ENCODE results near the gene NCAPD3. TPM values are rescaled to one million over a fixed set of nuclear protein-coding genes. Genes with fewer than 3 reads are reported as not detected.
"Not testable (repeated sequence)": the region's sequence is repeated elsewhere in the genome, so short reads cannot be mapped to it uniquely, and the experiment has no call there.

NCAPD3 gene
- total RNA-seq, 1 experiment from 2014 or later = 85.0 TPM

GRCh38 chr11:134200688-134201087, 23.1 kb downstream of the NCAPD3 start:
- intact Hi-C loops (cut with micrococcal nuclease) = no loop called here
- ChIA-PET POLR2A (ENCODE audit: unreplicated experiment) (no interaction called here), CTCF (no interaction called here)
- Histone ChIP-seq H3K9ac (ENCODE audit: low read length) (no peak overlapping the region), H4K20me1 (ENCODE audit: low read length) (no peaks in the 10 kb centered on the region), H3K9me2 (replicated peaks; ENCODE audit: low read length) (no peaks in the 10 kb centered on the region), H3K36me3 (ENCODE audit: low read depth, low read length) (peaks cover 76% of the 10 kb centered on the region), H3K4me2 (ENCODE audit: low read length) (no peak overlapping the region), H3F3A (ENCODE audit: low read length, unreplicated experiment) (no peaks in the 10 kb centered on the region), H3K9me3 (ENCODE audit: low read length) (no peaks in the 10 kb centered on the region), H2AFZ (ENCODE audit: low read length) (no peak overlapping the region), H3K4me1 (ENCODE audit: insufficient read depth, low read length) (no peaks in the 10 kb centered on the region), H3K4me3 (ENCODE audit: low read length) (no peak overlapping the region), H3K27me3 (ENCODE audit: low read length) (no peaks in the 10 kb centered on the region), H3K27ac (ENCODE audit: low read length) (no peak overlapping the region), H3K79me2 (ENCODE audit: low read length) (no peaks in the 10 kb centered on the region)
- no TSS peak for BruUV-seq (replicated peaks)
- ATAC-seq (no peak), DNase-seq (no peak)
- TF ChIP-seq EZH2 (IDR thresholded peaks at IDR 0.05; ENCODE audit: low read length, unreplicated experiment) (no peak), EZH2phosphoT487 (IDR thresholded peaks at IDR 0.05; ENCODE audit: borderline replicate concordance, low read length) (no peak)
- TF ChIP-seq, protein P1, sequence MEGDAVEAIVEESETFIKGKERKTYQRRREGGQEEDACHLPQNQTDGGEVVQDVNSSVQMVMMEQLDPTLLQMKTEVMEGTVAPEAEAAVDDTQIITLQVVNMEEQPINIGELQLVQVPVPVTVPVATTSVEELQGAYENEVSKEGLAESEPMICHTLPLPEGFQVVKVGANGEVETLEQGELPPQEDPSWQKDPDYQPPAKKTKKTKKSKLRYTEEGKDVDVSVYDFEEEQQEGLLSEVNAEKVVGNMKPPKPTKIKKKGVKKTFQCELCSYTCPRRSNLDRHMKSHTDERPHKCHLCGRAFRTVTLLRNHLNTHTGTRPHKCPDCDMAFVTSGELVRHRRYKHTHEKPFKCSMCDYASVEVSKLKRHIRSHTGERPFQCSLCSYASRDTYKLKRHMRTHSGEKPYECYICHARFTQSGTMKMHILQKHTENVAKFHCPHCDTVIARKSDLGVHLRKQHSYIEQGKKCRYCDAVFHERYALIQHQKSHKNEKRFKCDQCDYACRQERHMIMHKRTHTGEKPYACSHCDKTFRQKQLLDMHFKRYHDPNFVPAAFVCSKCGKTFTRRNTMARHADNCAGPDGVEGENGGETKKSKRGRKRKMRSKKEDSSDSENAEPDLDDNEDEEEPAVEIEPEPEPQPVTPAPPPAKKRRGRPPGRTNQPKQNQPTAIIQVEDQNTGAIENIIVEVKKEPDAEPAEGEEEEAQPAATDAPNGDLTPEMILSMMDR (conservative IDR thresholded peaks at IDR 0.05; ENCODE audit: low read depth, low read length) = no peak

- ChIA-PET CTCF (no interaction called here), POLR2A (ENCODE audit: unreplicated experiment) (no interaction called here)
- Histone ChIP-seq H3K79me2 (ENCODE audit: low read length) (no peaks in the 10 kb centered on the region), H4K20me1 (ENCODE audit: low read length) (no peaks in the 10 kb centered on the region), H2AFZ (ENCODE audit: low read length) (no peak overlapping the region), H3K9me2 (replicated peaks; ENCODE audit: low read length) (no peaks in the 10 kb centered on the region), H3K9ac (ENCODE audit: low read length) (no peak overlapping the region), H3F3A (ENCODE audit: low read length, unreplicated experiment) (no peaks in the 10 kb centered on the region), H3K4me3 (ENCODE audit: low read length) (no peak overlapping the region), H3K36me3 (ENCODE audit: low read depth, low read length) (peaks cover 74% of the 10 kb centered on the region), H3K27me3 (ENCODE audit: low read length) (no peaks in the 10 kb centered on the region), H3K9me3 (ENCODE audit: low read length) (no peaks in the 10 kb centered on the region), H3K4me1 (ENCODE audit: insufficient read depth, low read length) (no peaks in the 10 kb centered on the region), H3K4me2 (ENCODE audit: low read length) (no peak overlapping the region), H3K27ac (ENCODE audit: low read length) (no peak overlapping the region)
- intact Hi-C loops (cut with micrococcal nuclease) = no loop called here
- ATAC-seq (no peak), DNase-seq (no peak)
- no TSS peak for BruUV-seq (replicated peaks)
- TF ChIP-seq, protein P1 (conservative IDR thresholded peaks at IDR 0.05; ENCODE audit: low read depth, low read length) = no peak
- no peak for TF ChIP-seq EZH2phosphoT487 (IDR thresholded peaks at IDR 0.05; ENCODE audit: borderline replicate concordance, low read length)
- no peak for TF ChIP-seq EZH2 (IDR thresholded peaks at IDR 0.05; ENCODE audit: low read length, unreplicated experiment)
Observed at GRCh38 chr11:134199531-134199930, 24.2 kb downstream of the NCAPD3 start.

DNA sequence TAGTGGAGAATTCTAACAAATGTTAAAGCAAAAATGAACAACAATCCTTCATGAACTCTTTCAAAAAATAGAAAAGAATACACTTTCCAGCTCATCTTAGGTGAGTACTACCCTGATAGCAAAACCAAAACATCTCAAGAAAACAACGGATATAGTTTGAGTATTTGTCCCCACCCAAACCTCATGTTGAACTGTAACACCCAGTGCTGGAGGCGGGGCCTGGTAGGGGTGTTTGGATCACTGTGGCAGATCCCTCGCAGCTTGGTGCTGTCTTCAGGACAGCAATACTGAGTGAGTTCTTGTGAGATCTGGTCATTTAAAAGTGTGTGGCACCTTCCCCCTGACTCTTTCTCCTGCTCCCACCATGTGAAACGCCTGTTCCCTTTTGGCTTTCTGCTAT, 27.0 kb downstream of the NCAPD3 start:
- Histone ChIP-seq H3K4me2 (ENCODE audit: low read length) (no peak overlapping the region), H3K36me3 (ENCODE audit: low read depth, low read length) (peaks cover 73% of the 10 kb centered on the region), H4K20me1 (ENCODE audit: low read length) (no peaks in the 10 kb centered on the region), H3K79me2 (ENCODE audit: low read length) (no peaks in the 10 kb centered on the region), H3F3A (ENCODE audit: low read length, unreplicated experiment) (no peaks in the 10 kb centered on the region), H2AFZ (ENCODE audit: low read length) (no peak overlapping the region), H3K9me2 (replicated peaks; ENCODE audit: low read length) (no peaks in the 10 kb centered on the region), H3K27me3 (ENCODE audit: low read length) (no peaks in the 10 kb centered on the region), H3K9ac (ENCODE audit: low read length) (no peak overlapping the region), H3K4me3 (ENCODE audit: low read length) (no peak overlapping the region), H3K27ac (ENCODE audit: low read length) (no peak overlapping the region), H3K4me1 (ENCODE audit: insufficient read depth, low read length) (no peaks in the 10 kb centered on the region), H3K9me3 (ENCODE audit: low read length) (no peaks in the 10 kb centered on the region)
- no peak for TF ChIP-seq EZH2phosphoT487 (IDR thresholded peaks at IDR 0.05; ENCODE audit: borderline replicate concordance, low read length)
- TF ChIP-seq, protein P1 (conservative IDR thresholded peaks at IDR 0.05; ENCODE audit: low read depth, low read length) = no peak
- TF ChIP-seq EZH2 (IDR thresholded peaks at IDR 0.05; ENCODE audit: low read length, unreplicated experiment) = no peak
- ChIA-PET CTCF (no interaction called here), POLR2A (ENCODE audit: unreplicated experiment) (no interaction called here)
- ATAC-seq (no peak), DNase-seq (no peak)
- BruUV-seq (replicated peaks) = no TSS peak
- intact Hi-C loops (cut with micrococcal nuclease) = no loop called here

DNA sequence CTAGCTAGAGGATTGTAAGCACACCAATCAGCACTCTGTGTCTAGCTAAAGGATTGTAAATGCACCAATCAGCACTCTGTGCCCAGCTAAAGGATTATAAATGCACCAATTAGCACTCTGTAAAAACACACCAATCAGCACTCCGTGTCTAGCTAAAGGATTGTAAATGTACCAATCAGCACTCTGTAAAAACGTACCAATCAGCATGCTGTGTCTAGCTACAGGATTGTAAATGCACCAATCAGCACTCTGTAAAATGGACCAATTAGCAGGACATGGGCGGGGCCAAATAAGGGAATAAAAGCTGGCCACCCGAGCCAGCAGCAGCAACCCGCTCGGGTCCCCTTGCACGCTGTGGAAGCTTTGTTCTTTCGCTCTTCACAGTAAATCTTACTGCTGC, 35.7 kb downstream of the NCAPD3 start:
- H3K79me2 ChIP-seq (ENCODE audit: low read length); H2AFZ ChIP-seq (ENCODE audit: low read length); POLR2A ChIA-PET (ENCODE audit: unreplicated experiment); BruUV-seq (replicated peaks); H3K9me2 ChIP-seq (replicated peaks; ENCODE audit: low read length); ATAC-seq; H3K9me3 ChIP-seq (ENCODE audit: low read length); DNase-seq; H4K20me1 ChIP-seq (ENCODE audit: low read length); H3F3A ChIP-seq (ENCODE audit: low read length, unreplicated experiment); intact Hi-C loops (cut with micrococcal nuclease); H3K4me2 ChIP-seq (ENCODE audit: low read length); H3K4me3 ChIP-seq (ENCODE audit: low read length); H3K27me3 ChIP-seq (ENCODE audit: low read length); H3K9ac ChIP-seq (ENCODE audit: low read length); H3K27ac ChIP-seq (ENCODE audit: low read length); H3K4me1 ChIP-seq (ENCODE audit: insufficient read depth, low read length); CTCF ChIA-PET: not testable (repeated sequence)
- peaks cover 74% of the 10 kb centered on the region for H3K36me3 ChIP-seq (ENCODE audit: low read depth, low read length)

Measured in PC-3 (cell line).